ENCODE data around the gene ANKRD31.
"Not testable (repeated sequence)": the region's sequence is repeated elsewhere in the genome, so short reads cannot be mapped to it uniquely, and the experiment has no call there.

The ANKRD31 gene

DNA sequence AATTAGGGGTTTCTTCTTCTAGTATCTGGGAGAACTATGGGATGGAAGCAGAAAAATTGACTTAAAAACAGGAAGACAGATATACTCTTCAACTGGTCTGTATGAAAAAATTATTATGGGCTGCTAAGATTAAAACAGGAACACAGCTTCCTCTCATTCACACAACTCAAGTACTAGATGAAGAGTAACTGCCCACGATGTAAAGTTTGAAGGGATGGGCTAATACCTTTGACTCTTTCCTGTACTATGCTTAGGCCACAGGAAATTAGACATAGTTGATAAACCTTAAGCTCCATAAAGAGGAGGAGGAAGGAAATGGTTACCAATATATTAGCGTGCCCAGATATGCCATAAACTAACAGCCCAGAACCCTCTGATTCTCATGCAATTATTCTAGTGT, 88.6 kb downstream of the ANKRD31 start:
- DNase-seq (ENCODE audit: low read depth), result no peak

DNA sequence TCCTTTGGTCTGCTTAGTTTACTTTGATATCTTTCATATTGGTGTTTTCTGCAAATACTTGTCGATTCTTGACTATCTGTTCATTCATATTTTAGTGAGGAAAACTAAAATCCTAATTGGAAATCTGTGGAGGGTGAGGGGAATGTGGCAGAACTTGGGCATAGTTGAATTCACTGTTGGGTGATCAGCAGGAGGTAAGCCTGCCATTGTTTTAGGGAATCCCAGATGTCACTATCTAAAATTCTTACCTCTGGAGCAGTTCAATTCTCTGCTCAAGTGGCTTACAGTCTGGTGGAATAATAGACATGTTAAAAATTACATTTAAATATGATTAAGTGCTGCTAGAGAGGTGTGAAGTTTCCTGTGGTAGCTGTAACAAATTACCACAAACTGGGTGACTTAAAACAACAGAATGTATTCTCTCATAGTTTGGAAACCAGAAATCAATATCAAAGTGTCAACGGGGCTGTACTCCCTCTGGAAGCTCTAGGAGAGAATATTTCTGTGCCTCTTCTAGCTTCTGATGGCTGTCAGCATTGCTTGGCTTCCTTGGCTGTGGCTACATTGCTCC, 94.0 kb downstream of the ANKRD31 start:
- DNase-seq (ENCODE audit: low read depth), result no peak

GRCh38 chr5:75140277-75140676, 96.4 kb downstream of the ANKRD31 start:
- no peak for DNase-seq (ENCODE audit: low read depth)

GRCh38 chr5:75138689-75139088, 98.0 kb downstream of the ANKRD31 start:
- DNase-seq (ENCODE audit: low read depth), result no peak

DNA sequence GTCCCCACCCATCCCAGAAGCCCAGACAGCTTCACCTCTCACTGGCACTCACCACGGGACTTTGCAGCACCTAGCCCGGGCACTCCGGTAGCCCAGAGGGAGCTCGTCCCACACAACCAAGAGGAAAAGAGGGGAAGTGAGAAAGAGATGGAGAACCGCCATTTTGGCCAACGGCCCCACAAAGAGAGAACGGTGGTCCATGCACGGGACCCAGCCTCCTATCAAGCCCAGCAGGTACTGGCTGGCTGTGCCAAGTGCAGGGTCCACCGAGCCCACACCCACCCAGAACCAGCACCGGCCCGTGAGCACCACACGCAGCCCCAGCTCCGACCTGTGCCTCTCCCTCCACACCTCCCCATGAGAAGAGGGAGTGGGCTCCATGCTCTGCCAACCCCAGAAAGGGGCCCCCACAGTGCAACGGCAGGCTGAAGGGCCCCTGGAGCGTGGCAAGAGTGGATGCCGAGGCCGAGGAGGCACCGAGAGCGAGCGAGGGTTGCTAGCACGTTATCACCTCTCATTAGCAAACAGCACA, 105.8 kb downstream of the ANKRD31 start:
- DNase-seq (ENCODE audit: low read depth), result no peak

- DNase-seq (ENCODE audit: low read depth), result no peak
These were observed 119.8 kb downstream of the ANKRD31 start for GRCh38 chr5:75116856-75117255.

- not testable (repeated sequence) for DNase-seq (ENCODE audit: low read depth)
These were observed 122.4 kb downstream of the ANKRD31 start for GRCh38 chr5:75114311-75114710.

GRCh38 chr5:75113354-75114113, 123.1 kb downstream of the ANKRD31 start:
- DNase-seq (ENCODE audit: low read depth), result peak; percentile 55

GRCh38 chr5:75108931-75109596, 127.6 kb downstream of the ANKRD31 start:
- DNase-seq (ENCODE audit: low read depth), result no peak

DNA sequence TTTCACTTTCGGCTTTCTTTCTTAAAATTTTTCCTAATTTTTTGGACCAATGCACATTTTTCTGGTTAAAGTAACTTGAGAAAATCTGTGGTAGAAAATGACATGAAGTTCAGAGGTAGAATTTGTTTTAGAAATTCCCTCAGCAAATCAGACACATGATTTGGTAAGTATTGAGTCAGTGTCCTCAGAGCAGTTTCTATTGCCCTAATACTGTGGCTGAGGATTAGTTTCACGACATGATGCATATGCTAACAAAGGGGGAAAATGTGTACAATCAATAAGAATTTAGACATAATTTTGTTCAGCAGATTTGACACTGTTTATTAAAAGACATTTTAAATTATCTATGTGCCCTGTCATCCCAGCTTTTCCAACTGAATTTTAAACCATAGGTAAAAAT, 128.2 kb downstream of the ANKRD31 start:
- no peak for DNase-seq (ENCODE audit: low read depth)

DNA sequence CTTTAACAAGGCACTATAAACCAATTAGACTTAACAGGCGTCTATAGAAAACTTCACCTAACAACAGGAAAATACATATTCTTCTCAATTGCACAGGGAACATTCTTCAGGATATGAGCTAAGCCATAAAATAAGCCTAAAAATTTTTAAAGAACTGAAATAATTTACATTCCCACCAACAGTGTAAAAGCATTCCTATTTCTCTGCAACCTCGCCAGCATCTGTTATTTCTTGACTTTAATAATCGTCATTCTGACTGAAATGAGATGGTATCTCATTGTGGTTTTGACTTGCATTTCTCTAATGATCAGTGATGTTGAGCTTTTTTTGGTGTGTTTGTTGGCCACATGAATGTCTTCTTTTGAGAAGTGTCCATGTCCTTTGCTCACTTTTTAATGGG, 140.7 kb downstream of the ANKRD31 start:
- DNase-seq (ENCODE audit: low read depth), result peak; percentile 8

DNA sequence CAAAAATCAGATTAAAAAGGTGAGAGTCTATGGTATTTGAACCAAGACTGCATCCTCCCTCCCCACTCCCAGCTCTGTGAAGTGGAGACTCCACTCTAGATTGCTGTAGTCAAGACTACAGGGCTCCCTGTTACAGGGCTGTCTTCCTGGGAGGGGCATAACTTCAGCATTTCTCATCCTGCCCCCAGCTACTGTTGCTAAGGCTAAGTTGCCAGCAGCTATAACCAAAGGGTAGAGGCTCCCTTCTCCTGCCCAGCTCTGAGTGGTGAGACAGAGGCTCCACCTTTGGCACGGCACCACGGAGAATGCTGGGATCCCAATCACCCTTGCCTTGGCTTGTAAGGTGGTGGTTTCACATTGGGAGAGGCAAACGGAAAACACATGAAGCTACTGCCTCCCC, 145.1 kb downstream of the ANKRD31 start:
- no peak for DNase-seq (ENCODE audit: low read depth)

- no peak for DNase-seq (ENCODE audit: low read depth)
These were observed 147.0 kb downstream of the ANKRD31 start for GRCh38 chr5:75089662-75090061.

DNA sequence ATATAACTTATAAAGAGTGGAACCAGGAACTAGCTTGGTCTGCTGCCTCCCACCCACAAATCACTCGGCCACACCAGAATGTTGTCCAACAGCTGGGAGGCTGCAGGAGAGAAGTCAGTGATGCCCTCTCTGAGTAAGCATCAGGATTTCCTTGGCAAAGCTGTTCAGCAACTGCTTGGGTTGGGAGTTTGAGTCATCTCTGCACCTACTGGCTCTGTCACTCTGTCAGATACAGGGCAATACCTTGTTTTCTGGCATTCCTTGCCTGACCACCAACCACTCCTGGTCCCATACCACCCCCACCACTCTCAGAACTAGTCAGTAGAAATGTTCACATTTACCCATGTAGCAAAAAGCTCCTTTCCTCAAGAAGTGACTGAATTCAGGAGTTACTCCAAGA, 147.5 kb downstream of the ANKRD31 start:
- peak; percentile 8 for DNase-seq (ENCODE audit: low read depth)

GRCh38 chr5:75088648-75089047, 148.0 kb downstream of the ANKRD31 start:
- no peak for DNase-seq (ENCODE audit: low read depth)

DNA sequence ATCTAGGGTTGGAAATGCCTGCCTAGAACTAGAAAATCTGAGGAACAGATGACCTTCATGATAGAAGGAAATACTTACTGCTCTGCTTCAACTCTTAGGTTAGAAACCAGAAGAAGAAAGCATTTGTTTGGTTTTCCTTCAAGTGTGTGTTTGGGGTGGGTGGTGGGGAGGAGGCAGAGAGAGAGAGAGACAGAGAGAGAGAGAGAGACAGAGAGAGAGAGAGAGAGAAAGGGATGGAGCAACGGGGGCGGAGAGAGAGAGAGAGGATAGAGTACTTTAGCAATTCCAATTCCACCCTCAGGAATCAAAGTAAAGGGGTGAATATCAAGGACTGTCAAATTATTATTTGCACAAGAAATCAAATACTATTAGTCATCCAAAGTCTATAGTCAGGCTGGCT, 155.2 kb downstream of the ANKRD31 start:
- no peak for DNase-seq (ENCODE audit: low read depth)

DNA sequence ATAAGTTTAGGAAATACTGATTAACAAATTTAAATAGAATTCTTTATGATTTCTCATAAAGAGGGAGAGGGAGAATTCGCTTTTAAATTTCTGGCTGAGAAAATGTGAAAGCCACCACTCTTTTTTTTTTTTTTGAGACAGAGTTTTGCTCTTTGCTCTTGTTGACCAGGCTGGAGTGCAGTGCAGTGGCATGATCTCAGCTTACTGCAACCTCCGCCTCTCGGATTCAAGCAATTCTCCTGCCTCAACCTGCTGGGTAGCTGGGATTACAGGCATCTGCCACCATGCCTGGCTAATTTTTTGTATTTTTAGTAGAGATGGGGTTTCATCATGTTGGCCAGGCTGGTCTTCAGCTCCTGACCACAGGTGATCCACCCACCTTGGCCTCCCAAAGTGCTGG, 157.3 kb downstream of the ANKRD31 start:
- not testable (repeated sequence) for DNase-seq (ENCODE audit: low read depth)

- DNase-seq (ENCODE audit: low read depth), result no peak
These were observed 158.7 kb downstream of the ANKRD31 start for GRCh38 chr5:75078027-75078426.

DNA sequence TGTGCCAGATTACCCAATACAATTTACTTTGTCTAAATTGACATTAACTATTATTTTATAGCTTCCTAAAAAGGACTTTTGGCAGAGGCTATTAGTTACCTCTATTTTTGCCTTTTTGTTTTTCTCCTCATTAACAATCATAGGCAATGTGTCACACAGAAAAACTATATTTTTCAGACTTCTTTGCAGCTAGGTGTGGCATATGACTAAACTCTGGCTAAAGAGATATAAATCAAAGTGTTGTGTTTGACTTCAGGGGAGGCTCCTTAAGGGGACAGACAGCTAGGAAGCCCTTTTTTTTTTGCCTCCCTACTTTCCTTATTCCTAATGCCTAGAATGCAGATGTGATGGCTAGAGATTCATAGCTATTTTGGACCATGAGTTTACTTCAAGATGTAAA, 164.6 kb downstream of the ANKRD31 start:
- no peak for DNase-seq (ENCODE audit: low read depth)

DNA sequence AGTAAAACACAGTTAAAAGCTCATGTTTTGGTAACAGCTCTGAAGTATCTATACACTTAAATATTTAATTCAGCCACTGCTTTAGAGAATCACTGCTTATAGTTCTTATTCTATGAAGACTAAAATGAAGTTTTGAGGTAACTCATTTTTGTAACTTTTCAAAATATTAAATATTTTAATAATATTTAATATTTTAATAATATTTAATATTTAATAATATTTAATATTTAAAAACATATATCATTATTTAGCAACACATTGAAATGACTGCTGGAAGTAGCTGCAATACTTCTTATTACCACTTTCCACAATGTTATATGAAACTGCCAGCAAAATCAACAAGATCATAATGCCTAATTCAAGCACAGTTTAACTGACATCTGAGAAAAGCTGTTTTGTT, 165.6 kb downstream of the ANKRD31 start:
- DNase-seq (ENCODE audit: low read depth), result no peak

- no peak for DNase-seq (ENCODE audit: low read depth)
These were observed 169.2 kb downstream of the ANKRD31 start for GRCh38 chr5:75067434-75067833.

DNA sequence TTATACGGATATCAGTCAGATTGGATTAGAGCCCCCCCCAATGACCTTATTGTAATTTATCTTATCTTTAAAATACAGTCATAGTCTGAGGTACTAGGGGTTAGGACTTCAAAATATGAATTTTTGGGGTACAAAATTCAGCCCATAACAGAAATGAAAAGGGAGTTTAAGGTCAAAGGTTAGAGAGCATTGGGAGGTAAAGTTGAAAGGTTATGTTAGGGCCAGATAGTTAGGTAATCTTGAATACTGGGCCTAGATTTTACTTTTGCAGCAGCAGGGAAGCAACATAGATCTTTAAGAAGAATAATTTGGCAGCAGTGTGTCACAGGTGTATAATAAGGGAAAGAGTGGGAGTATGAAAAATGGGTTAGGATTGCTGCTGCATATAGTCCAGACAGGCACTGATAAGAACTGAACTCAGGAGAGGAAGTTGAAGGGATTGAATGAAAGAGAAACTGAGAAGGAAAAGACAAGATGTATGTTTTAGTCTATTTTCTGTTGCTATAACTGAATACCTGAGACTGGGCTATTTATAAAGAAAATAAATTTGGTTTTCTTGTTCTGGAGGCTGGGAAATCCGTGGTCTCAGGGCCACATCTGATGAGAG, 173.7 kb downstream of the ANKRD31 start:
- no peak for DNase-seq (ENCODE audit: low read depth)

All from amniotic epithelial cell (primary cell).